ENCODE data around the gene MACROD1. TPM values are rescaled to one million over a fixed set of nuclear protein-coding genes. Genes with fewer than 3 reads are reported as not detected.

The MACROD1 gene
- total RNA-seq, 2 donors from 2014 or later = 24.7 to 65.4 TPM

- no peak overlapping the region for H3K4me3 ChIP-seq
- TF ChIP-seq POLR2A (IDR thresholded peaks at IDR 0.05) (no peak), CTCF (IDR thresholded peaks at IDR 0.05) (no peak)
- ATAC-seq (no peak), DNase-seq (no peak)
- intact Hi-C loops (cut with DNase I) = no loop called here
- no peak overlapping the region for H3K27ac ChIP-seq
- no peaks in the 10 kb centered on the region for H3K9me3 ChIP-seq
- peaks cover 27% of the 10 kb centered on the region for H3K4me1 ChIP-seq
- WGBS, 2 donors = 93 to 94% methylated on average over 30 to 39 of the region's 41 CpGs
- H3K36me3 ChIP-seq (replicated peaks in 1 of 2; ENCODE audit: insufficient read depth in 1 of 2, low read depth in 2 of 2) = no peaks in the 10 kb centered on the region
- no peaks in the 10 kb centered on the region for H3K27me3 ChIP-seq
These were observed 21.1 kb downstream of the MACROD1 start for GRCh38 chr11:64144587-64145472.

- Histone ChIP-seq H3K27ac (no peak overlapping the region), H3K27me3 (no peaks in the 10 kb centered on the region), H3K4me3 (no peak overlapping the region), H3K4me1 (peaks cover 10% of the 10 kb centered on the region), H3K9me3 (no peaks in the 10 kb centered on the region), H3K36me3 (replicated peaks in 1 of 2; ENCODE audit: insufficient read depth in 1 of 2, low read depth in 2 of 2) (no peaks in the 10 kb centered on the region)
- intact Hi-C loops (cut with DNase I) = no loop called here
- TF ChIP-seq POLR2A (IDR thresholded peaks at IDR 0.05) (no peak), CTCF (IDR thresholded peaks at IDR 0.05) (no peak)
- WGBS, 2 donors = 75 to 80% methylated on average over 8 to 21 of the region's 21 CpGs
- no peak for DNase-seq
- ATAC-seq = no peak
These were observed 24.7 kb downstream of the MACROD1 start for GRCh38 chr11:64141081-64141783.

GRCh38 chr11:64140082-64140481, 25.8 kb downstream of the MACROD1 start:
- Histone ChIP-seq H3K4me3 (no peak overlapping the region), H3K9me3 (no peaks in the 10 kb centered on the region), H3K27me3 (no peaks in the 10 kb centered on the region), H3K4me1 (no peaks in the 10 kb centered on the region), H3K36me3 (replicated peaks in 1 of 2; ENCODE audit: insufficient read depth in 1 of 2, low read depth in 2 of 2) (no peaks in the 10 kb centered on the region), H3K27ac (no peak overlapping the region)
- ATAC-seq (no peak), DNase-seq (no peak)
- 92% methylated on average over 5 to 8 of the region's 8 CpGs for WGBS, 2 donors
- intact Hi-C loops (cut with DNase I) = no loop called here
- TF ChIP-seq POLR2A (IDR thresholded peaks at IDR 0.05) (no peak), CTCF (IDR thresholded peaks at IDR 0.05) (no peak)

DNA sequence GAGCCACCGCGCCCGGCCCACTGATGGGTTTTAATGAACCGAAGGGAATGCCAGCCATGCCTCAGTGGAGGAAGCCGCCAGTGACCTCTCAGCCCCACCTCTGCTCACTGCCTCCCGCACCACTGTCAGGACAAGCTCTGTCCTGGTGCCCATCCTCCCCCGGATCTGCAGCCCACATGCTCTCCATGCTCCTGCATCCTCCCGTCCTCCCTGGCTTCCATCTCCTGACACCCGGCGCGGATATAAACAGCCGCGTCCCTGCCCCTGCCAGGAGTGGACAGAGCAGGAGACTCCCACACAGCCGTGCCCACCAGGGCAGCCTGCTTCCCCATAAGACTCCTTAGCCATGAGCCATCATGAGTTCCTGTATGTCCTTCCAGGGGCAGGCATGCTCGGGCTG, 26.9 kb downstream of the MACROD1 start:
- TF ChIP-seq POLR2A (IDR thresholded peaks at IDR 0.05) (no peak), CTCF (IDR thresholded peaks at IDR 0.05) (no peak)
- no peak overlapping the region for H3K27ac ChIP-seq
- ATAC-seq (no peak), DNase-seq (no peak)
- no peaks in the 10 kb centered on the region for H3K9me3 ChIP-seq
- H3K36me3 ChIP-seq (replicated peaks in 1 of 2; ENCODE audit: insufficient read depth in 1 of 2, low read depth in 2 of 2) = no peaks in the 10 kb centered on the region
- H3K27me3 ChIP-seq = no peaks in the 10 kb centered on the region
- no peaks in the 10 kb centered on the region for H3K4me1 ChIP-seq
- intact Hi-C loops (cut with DNase I) = no loop called here
- H3K4me3 ChIP-seq = no peak overlapping the region
- 91% methylated on average over 14 of the region's 15 CpGs for WGBS, 2 donors
